OCI-LY7 (cell line): ENCODE measurements around the gene MYBL2. TPM values are rescaled to one million over a fixed set of nuclear protein-coding genes. Genes with fewer than 3 reads are reported as not detected.

Experiments used
- BruUV-seq: library from RNA; stranded (reverse); fragments of 400-500 nt; replicated peaks from 2 replicates; lab custom pipeline; 2021; lab: Mats Ljungman, UMichigan
- CTCF ChIA-PET: fragments of 300-600 bp; sonication (Branson Sonifier 250); formaldehyde crosslinking; loops from one replicate; lab custom pipeline; 2022; ENCODE audit warnings: antibody characterized with exemption; ENCODE audit not compliant: unreplicated experiment; lab: Charles Lee
- POLR2A ChIA-PET: fragments of 300-600 bp; sonication (Branson Sonifier 250); formaldehyde crosslinking; loops from one replicate; lab custom pipeline; 2022; ENCODE audit warnings: antibody characterized with exemption; lab: Charles Lee
- DNase-seq: peaks from one replicate; pipeline ENCODE4 v3.0.0-alpha.2; 2015; ENCODE audit warnings: low spot score
- H2AFZ ChIP-seq: fragments of 200-600 bp; sonication (generic), shearing (Covaris generic); 2 replicates; pipeline ENCODE4 v1.6.1; 2014; ENCODE audit warnings: mild to moderate bottlenecking, antibody characterized with exemption, low read length, moderate library complexity
- H3K27ac ChIP-seq: fragments of 200-600 bp; sonication (generic); 2 replicates; pipeline ENCODE4 v1.5.1; 2014; ENCODE audit warnings: mixed run types, low read depth, mild to moderate bottlenecking, moderate library complexity, low read length, inconsistent platforms; ENCODE audit not compliant: poor library complexity, severe bottlenecking
- H3K36me3 ChIP-seq: fragments of 200-600 bp; sonication (generic); 2 replicates; pipeline ENCODE4 v1.6.1; 2014; ENCODE audit warnings: mild to moderate bottlenecking, antibody characterized with exemption, low read length, moderate library complexity, mixed read lengths; ENCODE audit not compliant: insufficient read depth
- H3K4me1 ChIP-seq: fragments of 200-600 bp; sonication (generic); 2 replicates; pipeline ENCODE4 v1.5.1; 2014; ENCODE audit warnings: mild to moderate bottlenecking, low read length; ENCODE audit not compliant: insufficient read depth, poor library complexity, severe bottlenecking
- H3K4me2 ChIP-seq: fragments of 200-600 bp; sonication (generic); 2 replicates; pipeline ENCODE4 v1.6.1; 2014; ENCODE audit warnings: mild to moderate bottlenecking, low read length
- H3K4me3 ChIP-seq: fragments of 200-600 bp; sonication (generic); 2 replicates; pipeline ENCODE4 v1.5.1; 2014; ENCODE audit warnings: mild to moderate bottlenecking, low read depth, low read length; ENCODE audit not compliant: poor library complexity, severe bottlenecking
- H3K79me2 ChIP-seq: fragments of 200-600 bp; sonication (generic); 2 replicates; pipeline ENCODE4 v1.6.1; 2016; ENCODE audit warnings: low read depth, mild to moderate bottlenecking, low read length, moderate library complexity, mixed read lengths; ENCODE audit not compliant: insufficient read depth
- H3K9me2 ChIP-seq: fragments of 200-600 bp; sonication (generic); 2 replicates; pipeline ENCODE4 v1.6.1; 2016; ENCODE audit warnings: mild to moderate bottlenecking, low read length, mixed read lengths; ENCODE audit not compliant: insufficient read depth
- H3K9me3 ChIP-seq: fragments of 200-600 bp; sonication (generic); 2 replicates; pipeline ENCODE4 v1.6.1; 2014; ENCODE audit warnings: mild to moderate bottlenecking, mixed run types, low read length, mixed read lengths
- H4K20me1 ChIP-seq: fragments of 200-600 bp; sonication (generic); 2 replicates; pipeline ENCODE4 v1.6.1; 2014; ENCODE audit warnings: mild to moderate bottlenecking, antibody characterized with exemption, low read length, moderate library complexity, mixed read lengths; ENCODE audit not compliant: insufficient read depth
- CTCF ChIP-seq: fragments of 200-600 bp; sonication (generic); conservative IDR thresholded peaks from 2 replicates; pipeline ENCODE4 v1.5.1; 2014; ENCODE audit warnings: mild to moderate bottlenecking, antibody characterized with exemption, low read length, moderate library complexity, mixed read lengths
- EZH2phosphoT487 ChIP-seq: fragments of 200-600 bp; sonication (generic); IDR thresholded peaks from 2 replicates; pipeline ENCODE4 v1.6.1; 2018; ENCODE audit warnings: low read depth, borderline replicate concordance, mild to moderate bottlenecking, mixed run types, antibody characterized with exemption, low read length, moderate library complexity, mixed read lengths
- intact Hi-C: fragments of 100-400 bp; cut with micrococcal nuclease; formaldehyde crosslinking; loops from one replicate; pipeline ENCODE4 v1.10.0; 2022; ENCODE audit not compliant: unreplicated experiment
- total RNA-seq, 2 experiments: library from RNA; depleted of rRNA in 1 of 2; stranded (reverse); fragments of >200 nt in 1 of 2; shearing (Covaris generic) in 1 of 2; gene quantifications; 2 replicates each; pipeline ENCODE4 v1.2.3, GENCODE V29; 2014 to 2022

The MYBL2 gene
- total RNA-seq, 2 experiments from 2014 or later = 268 to 472 TPM

GRCh38 chr20:43727980-43728590 is 61.2 kb downstream of the MYBL2 start:
- POLR2A ChIA-PET = interaction anchor here (0.6 to 1.2 kb wide), 4 partner anchors 137 to 274 kb away, joined by 3 to 6 read pairs (median 4); partner anchors contain the start of gene IFT52
- intact Hi-C loops = no loop called here
- no TSS peak for BruUV-seq
- Histone ChIP-seq H2AFZ (peak overlapping the region; percentile 10; the same call in 1 of the 2 replicates), H3K4me3 (no peak overlapping the region), H3K4me2 (peak overlapping the region; percentile 57), H3K36me3 (no peaks in the 10 kb centered on the region; the same call in 1 of the 2 replicates), H3K9me2 (no peaks in the 10 kb centered on the region), H3K27ac (peak overlapping the region; percentile 66), H3K9me3 (no peaks in the 10 kb centered on the region), H4K20me1 (no peaks in the 10 kb centered on the region), H3K79me2 (no peaks in the 10 kb centered on the region), H3K4me1 (peaks cover 80% of the 10 kb centered on the region)
- peak; percentile 88 for DNase-seq
- CTCF ChIA-PET = interaction anchor here (0.5 kb wide), 1 partner anchor 183 kb away, joined by 3 read pairs; no protein-coding TSS in a partner anchor
- TF ChIP-seq EZH2phosphoT487 (no peak), CTCF (no peak)

GRCh38 chr20:43728686-43729255 is 61.9 kb downstream of the MYBL2 start:
- no peak for DNase-seq
- Histone ChIP-seq H3K4me2 (peak overlapping the region; percentile 57), H3K27ac (peak overlapping the region; percentile 66), H3K4me3 (no peak overlapping the region), H3K9me2 (no peaks in the 10 kb centered on the region), H3K36me3 (no peaks in the 10 kb centered on the region; the same call in 1 of the 2 replicates), H3K79me2 (no peaks in the 10 kb centered on the region), H4K20me1 (no peaks in the 10 kb centered on the region), H2AFZ (no peak overlapping the region), H3K9me3 (no peaks in the 10 kb centered on the region), H3K4me1 (peaks cover 80% of the 10 kb centered on the region)
- ChIA-PET POLR2A (interaction anchor here (0.6 to 1.2 kb wide), 5 partner anchors 9 to 274 kb away, joined by 3 to 6 read pairs (median 4); partner anchors contain the start of gene IFT52), CTCF (interaction anchor here (0.5 to 0.6 kb wide), 2 partner anchors 138 to 184 kb away, joined by 3 to 8 read pairs; partner anchors contain the start of gene IFT52)
- TF ChIP-seq CTCF (no peak), EZH2phosphoT487 (no peak)
- BruUV-seq = no TSS peak
- intact Hi-C loops = no loop called here

- H3K4me1 ChIP-seq = peaks cover 63% of the 10 kb centered on the region
- H3K27ac ChIP-seq = no peak overlapping the region
- no peak overlapping the region for H2AFZ ChIP-seq
- TF ChIP-seq EZH2phosphoT487 (no peak), CTCF (no peak)
- no peaks in the 10 kb centered on the region for H3K9me2 ChIP-seq
- DNase-seq = no peak
- peak overlapping the region; percentile 75 for H3K4me2 ChIP-seq
- H3K79me2 ChIP-seq = no peaks in the 10 kb centered on the region
- intact Hi-C loops = no loop called here
- H3K4me3 ChIP-seq = no peak overlapping the region
- CTCF ChIA-PET = no interaction called here
- no peaks in the 10 kb centered on the region; the same call in 1 of the 2 replicates for H3K36me3 ChIP-seq
- no peaks in the 10 kb centered on the region for H3K9me3 ChIP-seq
- no peaks in the 10 kb centered on the region for H4K20me1 ChIP-seq
- BruUV-seq = no TSS peak
- POLR2A ChIA-PET = no interaction called here
These were observed 64.6 kb downstream of the MYBL2 start for GRCh38 chr20:43731469-43731868.
